ENCODE measurements around the gene VIL1. TPM values are rescaled to one million over a fixed set of nuclear protein-coding genes. Genes with fewer than 3 reads are reported as not detected.

The VIL1 gene
- total and polyA plus RNA-seq, 8 donors: 0.29 to 1.8 (median 1.2) TPM; not detected in 1

DNA sequence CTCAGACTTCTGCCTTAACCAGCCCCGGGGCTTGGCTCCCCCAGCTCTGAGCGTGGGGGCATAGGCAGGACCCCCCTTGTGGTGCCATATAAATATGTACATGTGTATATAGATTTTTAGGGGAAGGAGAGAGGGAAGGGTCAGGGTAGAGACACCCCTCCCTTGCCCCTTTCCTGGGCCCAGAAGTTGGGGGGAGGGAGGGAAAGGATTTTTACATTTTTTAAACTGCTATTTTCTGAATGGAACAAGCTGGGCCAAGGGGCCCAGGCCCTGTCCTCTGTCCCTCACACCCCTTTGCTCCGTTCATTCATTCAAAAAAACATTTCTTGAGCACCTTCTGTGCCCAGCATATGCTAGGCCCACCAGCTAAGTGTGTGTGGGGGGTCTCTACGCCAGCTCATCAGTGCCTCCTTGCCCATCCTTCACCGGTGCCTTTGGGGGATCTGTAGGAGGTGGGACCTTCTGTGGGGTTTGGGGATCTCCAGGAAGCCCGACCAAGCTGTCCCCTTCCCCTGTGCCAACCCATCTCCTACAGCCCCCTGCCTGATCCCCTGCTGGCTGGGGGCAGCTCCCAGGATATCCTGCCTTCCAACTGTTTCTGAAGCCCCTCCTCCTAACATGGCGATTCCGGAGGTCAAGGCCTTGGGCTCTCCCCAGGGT, 13.7 kb upstream of the VIL1 start:
- intact Hi-C loops (cut with DNase I): loop anchor here in 1 of 2 donors (5.0 kb wide), 1 partner anchor 62 kb away; no protein-coding TSS in a partner anchor
- H3K4me3 ChIP-seq: peak overlapping the region in 1 of 2 donors; percentile 41
- no peaks in the 10 kb centered on the region for H3K27me3 ChIP-seq
- no peak for ATAC-seq
- peaks cover 0 to 43% of the 10 kb centered on the region in 2 donors for H3K36me3 ChIP-seq
- H3K9me3 ChIP-seq: no peaks in the 10 kb centered on the region
- peaks cover 32 to 72% of the 10 kb centered on the region in 2 donors for H3K4me1 ChIP-seq
- no peak for DNase-seq
- H3K27ac ChIP-seq: peak overlapping the region; percentile 82 to 93
- TF ChIP-seq, protein P1, sequence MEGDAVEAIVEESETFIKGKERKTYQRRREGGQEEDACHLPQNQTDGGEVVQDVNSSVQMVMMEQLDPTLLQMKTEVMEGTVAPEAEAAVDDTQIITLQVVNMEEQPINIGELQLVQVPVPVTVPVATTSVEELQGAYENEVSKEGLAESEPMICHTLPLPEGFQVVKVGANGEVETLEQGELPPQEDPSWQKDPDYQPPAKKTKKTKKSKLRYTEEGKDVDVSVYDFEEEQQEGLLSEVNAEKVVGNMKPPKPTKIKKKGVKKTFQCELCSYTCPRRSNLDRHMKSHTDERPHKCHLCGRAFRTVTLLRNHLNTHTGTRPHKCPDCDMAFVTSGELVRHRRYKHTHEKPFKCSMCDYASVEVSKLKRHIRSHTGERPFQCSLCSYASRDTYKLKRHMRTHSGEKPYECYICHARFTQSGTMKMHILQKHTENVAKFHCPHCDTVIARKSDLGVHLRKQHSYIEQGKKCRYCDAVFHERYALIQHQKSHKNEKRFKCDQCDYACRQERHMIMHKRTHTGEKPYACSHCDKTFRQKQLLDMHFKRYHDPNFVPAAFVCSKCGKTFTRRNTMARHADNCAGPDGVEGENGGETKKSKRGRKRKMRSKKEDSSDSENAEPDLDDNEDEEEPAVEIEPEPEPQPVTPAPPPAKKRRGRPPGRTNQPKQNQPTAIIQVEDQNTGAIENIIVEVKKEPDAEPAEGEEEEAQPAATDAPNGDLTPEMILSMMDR (IDR thresholded peaks at IDR 0.05): no peak

DNA sequence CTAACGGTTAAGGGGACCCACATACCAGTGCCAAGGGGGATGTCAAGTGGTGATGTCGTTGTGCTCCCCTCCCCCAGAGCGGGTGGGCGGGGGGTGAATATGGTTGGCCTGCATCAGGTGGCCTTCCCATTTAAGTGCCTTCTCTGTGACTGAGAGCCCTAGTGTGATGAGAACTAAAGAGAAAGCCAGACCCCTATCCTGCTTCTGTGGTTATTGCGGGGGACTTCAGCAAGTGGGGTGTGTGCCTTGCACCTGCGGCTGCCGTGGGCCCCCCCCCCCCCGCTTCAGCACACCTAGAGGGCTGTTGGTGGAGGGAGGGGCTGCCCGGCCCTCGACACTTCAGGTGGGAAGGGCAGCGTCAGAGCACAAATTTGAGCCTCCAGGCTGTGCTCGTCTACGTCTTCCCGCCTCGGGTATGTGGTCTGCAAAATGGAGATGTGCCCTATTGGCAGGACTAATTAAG, 13.1 kb upstream of the VIL1 start:
- peak; percentile 33 for ATAC-seq
- H3K27me3 ChIP-seq: no peaks in the 10 kb centered on the region
- intact Hi-C loops (cut with DNase I): loop anchor here in 1 of 2 donors (5.0 kb wide), 1 partner anchor 62 kb away; no protein-coding TSS in a partner anchor
- peak in 1 of 4 donors; percentile 47 for DNase-seq
- peaks cover 32 to 72% of the 10 kb centered on the region in 2 donors for H3K4me1 ChIP-seq
- TF ChIP-seq, protein P1 (IDR thresholded peaks at IDR 0.05): no peak
- peak overlapping the region in 1 of 2 donors; percentile 41 for H3K4me3 ChIP-seq
- H3K36me3 ChIP-seq: peaks cover 0 to 43% of the 10 kb centered on the region in 2 donors
- H3K27ac ChIP-seq: peak overlapping the region; percentile 82 to 93
- H3K9me3 ChIP-seq: no peaks in the 10 kb centered on the region

DNA sequence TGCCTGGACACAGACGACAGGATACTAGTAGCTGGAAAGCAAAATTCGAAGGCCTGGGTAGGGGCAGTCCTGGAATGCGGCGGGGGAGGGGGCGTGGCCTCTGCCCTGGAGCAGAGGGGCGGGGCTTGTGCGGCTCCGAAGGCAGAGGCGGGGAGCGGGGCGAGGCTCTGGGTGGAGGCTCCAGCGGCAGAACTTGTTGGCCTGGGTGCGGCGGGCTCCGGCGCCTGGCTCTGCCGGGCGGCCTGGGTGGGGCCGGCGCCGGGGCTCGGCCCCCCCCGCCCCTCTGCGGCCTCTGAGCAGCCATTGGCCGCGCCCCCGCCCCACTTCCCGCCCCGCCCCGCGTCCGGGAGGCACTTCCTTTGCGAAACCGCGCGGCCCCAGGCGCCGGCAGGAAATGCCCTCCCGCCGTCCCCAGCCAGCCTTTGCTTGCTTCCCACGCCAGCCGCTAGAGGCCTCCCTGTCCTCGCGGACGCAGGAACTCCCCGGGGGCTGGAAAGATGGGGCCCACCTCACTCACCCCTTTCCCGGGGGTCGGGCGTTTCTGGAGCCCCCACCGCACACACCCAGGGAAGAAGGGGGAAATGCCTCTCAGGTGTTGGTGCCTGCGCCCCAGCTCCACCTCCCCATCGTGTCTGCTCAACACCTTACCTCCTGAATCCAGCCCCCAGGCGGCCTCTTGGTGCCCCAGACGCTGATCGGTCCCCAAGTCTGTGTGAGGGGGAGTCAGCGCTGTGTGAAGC, 12.5 kb upstream of the VIL1 start:
- peaks cover 27 to 66% of the 10 kb centered on the region in 2 donors for H3K4me1 ChIP-seq
- intact Hi-C loops (cut with DNase I): loop anchor here in 1 of 2 donors (5.0 kb wide), 1 partner anchor 61 kb away; no protein-coding TSS in a partner anchor
- TF ChIP-seq, protein P1 (IDR thresholded peaks at IDR 0.05): peak; percentile 75
- H3K27me3 ChIP-seq: no peaks in the 10 kb centered on the region
- H3K36me3 ChIP-seq: peaks cover 0 to 42% of the 10 kb centered on the region in 2 donors
- H3K27ac ChIP-seq: peak overlapping the region; percentile 93
- DNase-seq (peak; percentile 89 to 100 (median 97)), ATAC-seq (peak; percentile 90)
- peak overlapping the region; percentile 41 to 43 for H3K4me3 ChIP-seq
- H3K9me3 ChIP-seq: no peaks in the 10 kb centered on the region

DNA sequence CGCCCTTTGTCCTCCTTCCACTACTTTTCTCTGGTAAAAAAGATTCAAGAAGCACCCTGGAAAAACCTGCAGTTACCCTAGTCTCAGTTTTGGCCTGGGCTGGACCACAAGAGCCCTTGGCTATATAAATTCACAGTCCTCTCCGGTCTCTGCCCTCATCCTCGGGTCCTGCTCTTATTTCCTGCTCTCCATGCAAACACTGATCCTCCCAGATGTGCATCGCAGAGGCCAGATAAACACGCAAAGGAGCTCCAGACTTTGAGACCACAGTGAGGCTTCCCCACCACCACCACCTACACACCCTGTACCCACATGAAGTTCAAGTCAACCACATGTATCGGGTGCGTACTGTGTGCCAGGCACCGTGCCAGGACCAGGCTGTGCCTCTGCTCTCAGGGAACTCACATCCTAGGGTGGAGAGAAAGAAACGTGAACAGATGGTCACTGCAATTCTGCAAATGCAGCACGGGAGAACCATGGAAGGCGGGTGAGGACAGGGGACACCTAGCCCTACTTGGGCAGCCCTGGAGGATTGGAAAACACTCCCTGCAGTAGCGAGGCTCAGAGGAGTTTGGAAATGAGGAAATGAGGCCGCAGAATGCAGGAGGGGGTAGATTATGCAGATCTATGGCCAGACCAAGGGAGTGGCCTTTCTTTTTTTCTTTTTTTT, 11.8 kb upstream of the VIL1 start:
- Histone ChIP-seq H3K27ac (peak overlapping the region; percentile 93), H3K36me3 (peaks cover 0 to 34% of the 10 kb centered on the region in 2 donors), H3K27me3 (no peaks in the 10 kb centered on the region), H3K9me3 (no peaks in the 10 kb centered on the region), H3K4me1 (peaks cover 20 to 59% of the 10 kb centered on the region in 2 donors), H3K4me3 (peak overlapping the region; percentile 41 to 43)
- peak in 3 of 4 donors; percentile 54 to 74 (median 73) for DNase-seq
- TF ChIP-seq, protein P1 (IDR thresholded peaks at IDR 0.05): no peak
- ATAC-seq: peak; percentile 22
- intact Hi-C loops (cut with DNase I): loop anchor here in 1 of 2 donors (5.0 kb wide), 1 partner anchor 60 kb away; no protein-coding TSS in a partner anchor
